ENCODE measurements around the gene ANKK1. TPM values are rescaled to one million over a fixed set of nuclear protein-coding genes. Genes with fewer than 3 reads are reported as not detected.

ANKK1 gene
- total and polyA plus RNA-seq, 2 of the 8 experiments (the other 6 are each of a cell fraction or from before 2014, with no cell fraction given), result 0.11 TPM; not detected in 1

DNA sequence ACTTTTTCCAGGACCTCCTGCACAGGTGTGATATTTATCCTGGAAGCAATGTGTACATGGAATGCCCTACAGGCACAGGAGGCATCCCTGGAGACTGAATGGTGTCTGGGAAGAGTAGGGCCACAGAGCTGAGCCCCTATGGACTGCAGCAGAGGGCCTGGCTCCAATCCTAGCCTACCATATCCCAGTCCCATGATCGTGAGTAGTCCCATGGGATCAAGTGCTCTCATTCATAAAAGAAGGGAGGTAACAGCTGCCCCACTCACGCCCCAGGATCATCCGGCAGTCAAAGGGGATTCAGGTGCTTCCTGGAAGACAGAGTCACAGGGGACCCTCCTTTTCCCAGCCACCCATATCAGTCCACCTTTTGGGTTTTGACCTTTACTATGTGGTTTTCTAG lies 24.0 kb downstream of the ANKK1 start:
- 92% methylated on average over 2 of the region's 3 CpGs; no CpG with 5 or more reads in 1 of the 2 experiments for WGBS, 2 experiments (ENCODE audit: extremely low coverage in 1 of 2, insufficient coverage in 1 of 2, insufficient read length in 1 of 2, insufficient replicate concordance in 2 of 2, low coverage in 1 of 2, low lambda C conversion rate in 2 of 2, missing lambda C conversion rate in 1 of 2)
- H3K36me3 ChIP-seq (ENCODE audit: control insufficient read depth in 2 of 4, insufficient read depth in 4 of 4, low read length in 3 of 4), result no peaks in the 10 kb centered on the region
- no peaks in the 10 kb centered on the region for H3K4me1 ChIP-seq (replicated peaks in 1 of 4; ENCODE audit: control insufficient read depth in 3 of 4, insufficient read depth in 4 of 4, low read length in 3 of 4)
- no peak overlapping the region for H2BK15ac ChIP-seq (ENCODE audit: low read length)
- H3K23ac ChIP-seq (ENCODE audit: insufficient read length), result no peak overlapping the region
- H4K20me1 ChIP-seq (replicated peaks in 1 of 2; ENCODE audit: control insufficient read depth in 1 of 2, insufficient read depth in 2 of 2, low read length in 2 of 2), result no peaks in the 10 kb centered on the region
- TF ChIP-seq EP300 (IDR thresholded peaks at IDR 0.05; ENCODE audit: borderline replicate concordance in 1 of 2, low read depth in 2 of 2, low read length in 2 of 2) (no peak), RNF2 (IDR thresholded peaks at IDR 0.05; ENCODE audit: borderline replicate concordance, low read depth, low read length, missing control alignments, poor library complexity, severe bottlenecking) (no peak), CBX5 (IDR thresholded peaks at IDR 0.05; ENCODE audit: low read depth, low read length) (no peak), ZNF274 (IDR thresholded peaks at IDR 0.05; ENCODE audit: borderline replicate concordance, extremely low read depth, low read length) (no peak), HDAC6 (IDR thresholded peaks at IDR 0.05; ENCODE audit: low read depth, low read length) (no peak), SIX5 (IDR thresholded peaks at IDR 0.05; ENCODE audit: low read depth, low read length) (no peak), TBP (IDR thresholded peaks at IDR 0.05; ENCODE audit: low read depth, low read length) (no peak), RXRA (IDR thresholded peaks at IDR 0.05; ENCODE audit: insufficient read depth, low read depth, low read length) (no peak)
- TF ChIP-seq, protein P1, sequence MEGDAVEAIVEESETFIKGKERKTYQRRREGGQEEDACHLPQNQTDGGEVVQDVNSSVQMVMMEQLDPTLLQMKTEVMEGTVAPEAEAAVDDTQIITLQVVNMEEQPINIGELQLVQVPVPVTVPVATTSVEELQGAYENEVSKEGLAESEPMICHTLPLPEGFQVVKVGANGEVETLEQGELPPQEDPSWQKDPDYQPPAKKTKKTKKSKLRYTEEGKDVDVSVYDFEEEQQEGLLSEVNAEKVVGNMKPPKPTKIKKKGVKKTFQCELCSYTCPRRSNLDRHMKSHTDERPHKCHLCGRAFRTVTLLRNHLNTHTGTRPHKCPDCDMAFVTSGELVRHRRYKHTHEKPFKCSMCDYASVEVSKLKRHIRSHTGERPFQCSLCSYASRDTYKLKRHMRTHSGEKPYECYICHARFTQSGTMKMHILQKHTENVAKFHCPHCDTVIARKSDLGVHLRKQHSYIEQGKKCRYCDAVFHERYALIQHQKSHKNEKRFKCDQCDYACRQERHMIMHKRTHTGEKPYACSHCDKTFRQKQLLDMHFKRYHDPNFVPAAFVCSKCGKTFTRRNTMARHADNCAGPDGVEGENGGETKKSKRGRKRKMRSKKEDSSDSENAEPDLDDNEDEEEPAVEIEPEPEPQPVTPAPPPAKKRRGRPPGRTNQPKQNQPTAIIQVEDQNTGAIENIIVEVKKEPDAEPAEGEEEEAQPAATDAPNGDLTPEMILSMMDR (IDR thresholded peaks at IDR 0.05; ENCODE audit: control extremely low read depth in 1 of 3, insufficient read depth in 1 of 3, low read depth in 1 of 3, low read length in 3 of 3), result no peak
- TF ChIP-seq, protein P2, sequence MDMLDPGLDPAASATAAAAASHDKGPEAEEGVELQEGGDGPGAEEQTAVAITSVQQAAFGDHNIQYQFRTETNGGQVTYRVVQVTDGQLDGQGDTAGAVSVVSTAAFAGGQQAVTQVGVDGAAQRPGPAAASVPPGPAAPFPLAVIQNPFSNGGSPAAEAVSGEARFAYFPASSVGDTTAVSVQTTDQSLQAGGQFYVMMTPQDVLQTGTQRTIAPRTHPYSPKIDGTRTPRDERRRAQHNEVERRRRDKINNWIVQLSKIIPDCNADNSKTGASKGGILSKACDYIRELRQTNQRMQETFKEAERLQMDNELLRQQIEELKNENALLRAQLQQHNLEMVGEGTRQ (IDR thresholded peaks at IDR 0.05; ENCODE audit: low read length), result no peak
- H3K4me3 ChIP-seq (ENCODE audit: extremely low read depth in 1 of 4, insufficient read depth in 2 of 4, low read depth in 3 of 4, low read length in 4 of 4), result no peak overlapping the region
- DNase-seq (ENCODE audit: low read depth in 1 of 2, low spot score in 2 of 2) (no peak), FAIRE-seq (no peak)
- no peaks in the 10 kb centered on the region for H3K9me3 ChIP-seq (ENCODE audit: insufficient read depth in 2 of 2, low read depth in 1 of 2, low read length in 1 of 2)
- no peak overlapping the region for H3K4ac ChIP-seq (replicated peaks; ENCODE audit: insufficient read length, low read depth, low read length)
- no peaks in the 10 kb centered on the region for H3K79me1 ChIP-seq (ENCODE audit: low read depth, low read length)
- no peak overlapping the region for H2BK5ac ChIP-seq (ENCODE audit: low read depth, low read length)
- ChIA-PET POLR2A (ENCODE audit: partially characterized antibody) (no interaction called here), CTCF (ENCODE audit: partially characterized antibody) (no interaction called here)
- no peak overlapping the region for H3K18ac ChIP-seq (ENCODE audit: extremely low read depth, low read length)
- no peak overlapping the region for H4K91ac ChIP-seq (replicated peaks; ENCODE audit: insufficient read length, low read length)
- no peaks in the 10 kb centered on the region; the same call in 1 of the 2 replicates for H3K23me2 ChIP-seq (ENCODE audit: low read depth, low read length)
- no peak overlapping the region for H3K27ac ChIP-seq (ENCODE audit: low read depth, low read length)
- H2BK12ac ChIP-seq (ENCODE audit: low read depth, low read length), result no peak overlapping the region
- H3K79me2 ChIP-seq (ENCODE audit: control insufficient read depth in 1 of 2, insufficient read depth in 2 of 2, low read length in 2 of 2), result no peaks in the 10 kb centered on the region
- no peak overlapping the region for H2BK20ac ChIP-seq (ENCODE audit: low read length)
- no peak overlapping the region for H3K14ac ChIP-seq (ENCODE audit: insufficient read length)
- no peak overlapping the region for H2BK120ac ChIP-seq (replicated peaks; ENCODE audit: low read depth, low read length)
- H4K8ac ChIP-seq (ENCODE audit: extremely low read depth, insufficient read depth, low read length), result no peak overlapping the region
- H4K5ac ChIP-seq (ENCODE audit: insufficient read length, low read depth, low read length), result no peak overlapping the region
- H3K27me3 ChIP-seq (replicated peaks in 1 of 4; ENCODE audit: control insufficient read depth in 3 of 4, extremely low read depth in 1 of 4, insufficient read depth in 3 of 4, low read length in 3 of 4), result no peaks in the 10 kb centered on the region
- H3K56ac ChIP-seq (replicated peaks; ENCODE audit: insufficient read length, low read depth, low read length), result no peak overlapping the region
- H3K4me2 ChIP-seq (ENCODE audit: insufficient read depth in 1 of 2, low read depth in 2 of 2, low read length in 2 of 2), result no peak overlapping the region
- H3K9ac ChIP-seq (replicated peaks in 1 of 4; ENCODE audit: extremely low read depth in 1 of 4, low read depth in 3 of 4, low read length in 3 of 4), result no peak overlapping the region
- H2AFZ ChIP-seq (ENCODE audit: low read length), result no peak overlapping the region
- no peak overlapping the region for H2AK5ac ChIP-seq (ENCODE audit: low read depth, low read length)
